Loucy (cell line): Measurements from ENCODE around the gene MOSPD3.

Experiments used
- CTCF ChIP-seq: fragments of 200-600 bp; sonication (generic); conservative IDR thresholded peaks from 2 replicates; pipeline ENCODE4 v1.5.1; 2014; ENCODE audit warnings: mild to moderate bottlenecking, antibody characterized with exemption, low read length
- EZH2phosphoT487 ChIP-seq: fragments of 200-600 bp; IDR thresholded peaks from 2 replicates; pipeline ENCODE4 v1.6.1; 2018; ENCODE audit warnings: antibody characterized with exemption, mild to moderate bottlenecking, moderate library complexity, borderline replicate concordance

- TF ChIP-seq CTCF, result no peak
- no peak for TF ChIP-seq EZH2phosphoT487
These were observed 47.2 kb upstream of the MOSPD3 start for GRCh38 chr7:100565133-100565571.
